ENCODE measurements around the gene GUCY1A2.

The GUCY1A2 gene

DNA sequence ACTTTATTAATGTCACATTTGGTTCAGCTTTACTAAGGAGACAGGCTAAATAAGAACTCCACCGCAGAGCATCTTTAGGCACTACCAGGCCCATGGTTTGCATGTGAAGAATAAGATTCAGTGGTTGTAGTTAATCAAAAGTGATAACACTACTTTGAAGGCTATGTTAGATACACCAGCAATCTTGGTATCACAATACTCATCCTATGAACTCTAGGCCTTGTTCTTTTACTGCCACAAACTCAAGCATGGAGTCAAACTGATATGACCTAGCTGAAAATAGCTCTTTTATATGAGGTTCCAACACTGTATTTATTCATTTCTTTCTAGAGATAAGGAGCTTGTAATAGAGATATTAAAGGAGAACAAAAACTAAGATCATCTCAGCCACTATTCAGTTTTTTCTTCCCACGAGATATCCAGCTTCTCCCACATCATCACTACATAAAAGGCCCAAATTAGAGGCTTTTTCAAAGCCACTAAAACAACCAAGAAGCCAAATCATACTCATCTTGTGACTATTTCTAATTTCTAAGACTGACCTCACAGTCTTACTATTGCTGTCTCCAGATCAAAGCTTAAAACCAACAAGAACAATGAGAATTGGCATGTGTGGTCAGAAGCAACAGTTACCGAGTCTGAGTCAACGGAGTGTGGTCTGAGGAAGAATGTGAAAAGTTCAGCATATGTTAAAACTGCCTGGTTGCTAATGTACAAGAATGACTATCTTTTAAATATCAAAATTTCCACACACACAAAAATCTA is 25.1 kb upstream of the GUCY1A2 start:
- intact Hi-C loops (cut with DNase I; ENCODE audit: low total_unique reads): no loop called here
- H3K36me3 ChIP-seq: no peaks in the 10 kb centered on the region

DNA sequence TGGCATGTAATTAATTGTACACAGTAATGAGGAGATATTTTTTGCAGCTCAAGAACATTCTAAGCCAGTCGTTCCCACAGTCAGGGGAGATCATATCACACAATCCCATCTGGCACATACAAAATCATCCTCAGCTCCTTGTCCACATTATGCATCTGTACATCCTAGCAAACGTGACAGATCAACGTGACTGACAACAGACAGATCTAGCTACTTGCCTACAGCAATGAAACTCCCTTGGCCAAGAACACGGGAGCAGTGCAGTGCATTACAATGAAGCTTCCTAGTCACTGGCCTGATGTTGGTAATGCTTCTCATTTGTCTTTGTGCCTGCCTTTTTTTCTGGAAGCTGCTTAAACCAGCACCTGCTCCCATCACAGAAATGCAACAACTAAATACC is 24.5 kb upstream of the GUCY1A2 start:
- Histone ChIP-seq H3K27ac (no peak overlapping the region), H3K4me1 (no peaks in the 10 kb centered on the region), H3K27me3 (no peaks in the 10 kb centered on the region), H3K9me3 (no peaks in the 10 kb centered on the region), H3K4me3 (no peak overlapping the region), H3K36me3 (no peaks in the 10 kb centered on the region)
- TF ChIP-seq, protein P1, sequence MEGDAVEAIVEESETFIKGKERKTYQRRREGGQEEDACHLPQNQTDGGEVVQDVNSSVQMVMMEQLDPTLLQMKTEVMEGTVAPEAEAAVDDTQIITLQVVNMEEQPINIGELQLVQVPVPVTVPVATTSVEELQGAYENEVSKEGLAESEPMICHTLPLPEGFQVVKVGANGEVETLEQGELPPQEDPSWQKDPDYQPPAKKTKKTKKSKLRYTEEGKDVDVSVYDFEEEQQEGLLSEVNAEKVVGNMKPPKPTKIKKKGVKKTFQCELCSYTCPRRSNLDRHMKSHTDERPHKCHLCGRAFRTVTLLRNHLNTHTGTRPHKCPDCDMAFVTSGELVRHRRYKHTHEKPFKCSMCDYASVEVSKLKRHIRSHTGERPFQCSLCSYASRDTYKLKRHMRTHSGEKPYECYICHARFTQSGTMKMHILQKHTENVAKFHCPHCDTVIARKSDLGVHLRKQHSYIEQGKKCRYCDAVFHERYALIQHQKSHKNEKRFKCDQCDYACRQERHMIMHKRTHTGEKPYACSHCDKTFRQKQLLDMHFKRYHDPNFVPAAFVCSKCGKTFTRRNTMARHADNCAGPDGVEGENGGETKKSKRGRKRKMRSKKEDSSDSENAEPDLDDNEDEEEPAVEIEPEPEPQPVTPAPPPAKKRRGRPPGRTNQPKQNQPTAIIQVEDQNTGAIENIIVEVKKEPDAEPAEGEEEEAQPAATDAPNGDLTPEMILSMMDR (IDR thresholded peaks at IDR 0.05): no peak
- intact Hi-C loops (cut with DNase I; ENCODE audit: low total_unique reads): no loop called here
- no peak for DNase-seq

More for the DNA sequence above, 25.1 kb upstream of the GUCY1A2 start:
- H3K4me1 ChIP-seq: no peaks in the 10 kb centered on the region
- H3K4me3 ChIP-seq: no peak overlapping the region
- H3K27me3 ChIP-seq: no peaks in the 10 kb centered on the region
- DNase-seq: no peak
- TF ChIP-seq, protein P1 (IDR thresholded peaks at IDR 0.05): no peak
- H3K27ac ChIP-seq: no peak overlapping the region
- H3K9me3 ChIP-seq: no peaks in the 10 kb centered on the region

DNA sequence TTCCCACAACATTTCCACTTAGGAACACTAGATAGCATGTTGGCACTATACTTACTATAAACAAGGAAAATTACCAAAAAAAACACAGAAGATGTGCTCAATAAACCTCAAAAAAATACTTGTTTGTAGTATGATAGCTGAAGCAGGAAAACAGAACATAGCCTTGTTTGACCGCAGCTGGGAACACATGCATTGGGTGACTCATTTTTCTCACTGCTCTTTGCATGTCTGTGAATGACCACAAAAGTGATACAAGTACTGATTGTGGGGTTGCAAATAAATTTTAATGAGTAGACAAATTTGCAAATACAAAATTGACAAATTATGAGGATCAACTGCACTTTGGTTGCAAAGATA is 22.8 kb upstream of the GUCY1A2 start:
- Histone ChIP-seq H3K4me3 (no peak overlapping the region), H3K27ac (no peak overlapping the region), H3K36me3 (no peaks in the 10 kb centered on the region), H3K9me3 (no peaks in the 10 kb centered on the region), H3K27me3 (no peaks in the 10 kb centered on the region), H3K4me1 (no peaks in the 10 kb centered on the region)
- TF ChIP-seq, protein P1 (IDR thresholded peaks at IDR 0.05): no peak
- intact Hi-C loops (cut with DNase I; ENCODE audit: low total_unique reads): no loop called here
- DNase-seq: no peak

DNA sequence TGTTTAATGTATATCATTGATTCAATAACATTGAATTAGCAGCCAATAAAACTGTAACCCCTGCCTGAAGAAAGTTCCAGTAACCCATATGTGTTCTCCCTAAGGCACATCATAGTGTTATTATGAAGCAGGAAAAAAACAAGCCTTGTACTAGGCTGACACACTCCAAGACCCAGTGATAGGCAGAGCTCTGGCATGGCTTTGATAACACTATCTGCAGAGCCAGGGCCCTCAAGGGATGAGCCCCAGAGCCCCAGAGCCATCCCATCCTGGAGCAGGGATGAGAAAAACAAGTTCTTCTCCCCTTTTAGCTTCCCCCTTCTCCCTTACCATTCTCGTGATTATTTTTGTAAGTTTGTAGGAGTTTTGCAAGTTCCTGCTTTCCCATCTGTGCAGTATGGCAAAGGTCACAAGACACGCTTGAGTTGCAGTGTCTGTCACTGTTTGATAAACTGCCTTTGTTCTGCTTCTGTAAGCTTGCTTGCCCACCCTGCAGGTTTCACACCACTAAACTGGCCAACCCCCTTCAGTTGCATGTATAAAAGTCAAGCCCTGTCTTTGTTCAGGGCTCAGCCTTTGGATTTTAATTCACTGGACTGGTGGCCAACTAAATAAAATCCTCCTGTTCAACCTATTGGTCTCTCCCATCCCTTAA is 22.3 kb upstream of the GUCY1A2 start:
- Histone ChIP-seq H3K36me3 (no peaks in the 10 kb centered on the region), H3K27me3 (no peaks in the 10 kb centered on the region), H3K4me3 (no peak overlapping the region), H3K9me3 (no peaks in the 10 kb centered on the region), H3K4me1 (no peaks in the 10 kb centered on the region), H3K27ac (no peak overlapping the region)
- TF ChIP-seq, protein P1 (IDR thresholded peaks at IDR 0.05): no peak
- no peak for DNase-seq
- intact Hi-C loops (cut with DNase I; ENCODE audit: low total_unique reads): no loop called here

DNA sequence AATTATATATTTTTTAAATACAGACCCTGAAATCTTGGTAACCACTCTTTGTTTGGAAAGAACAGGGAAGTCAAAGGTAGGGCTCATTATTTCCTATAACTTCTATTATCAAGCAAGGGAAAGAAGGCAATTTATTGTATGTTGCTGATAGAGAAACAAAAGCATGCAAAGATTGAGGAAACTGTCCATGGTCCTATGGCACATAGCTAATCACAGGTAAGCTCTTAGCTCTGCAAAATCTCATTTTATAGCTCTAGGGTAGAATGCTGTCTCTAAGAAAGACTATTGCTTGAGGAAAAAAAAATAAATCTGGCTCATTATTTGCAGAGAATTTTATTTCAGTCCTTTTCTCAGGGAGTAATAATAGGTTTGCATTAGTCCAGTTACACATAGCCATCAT is 7.4 kb upstream of the GUCY1A2 start:
- no peaks in the 10 kb centered on the region for H3K27me3 ChIP-seq
- H3K36me3 ChIP-seq: no peaks in the 10 kb centered on the region
- no peak overlapping the region for H3K27ac ChIP-seq
- intact Hi-C loops (cut with DNase I; ENCODE audit: low total_unique reads): no loop called here
- no peak overlapping the region for H3K4me3 ChIP-seq
- no peaks in the 10 kb centered on the region for H3K9me3 ChIP-seq
- TF ChIP-seq, protein P1 (IDR thresholded peaks at IDR 0.05): no peak
- no peaks in the 10 kb centered on the region for H3K4me1 ChIP-seq
- DNase-seq: no peak

Measured in tibial artery (tissue), 4 donors.